ENCODE data around the gene RUNX2.

RUNX2 gene

GRCh38 chr6:45509426-45509825 is 181.3 kb downstream of the RUNX2 start:
- Mint-ChIP-seq H3K27ac (no peak overlapping the region), H3K4me1 (peaks cover 5% of the 10 kb centered on the region), H3K9me3 (no peaks in the 10 kb centered on the region), H3K27me3 (no peaks in the 10 kb centered on the region), H3K36me3 (peaks cover 1% of the 10 kb centered on the region), H3K4me3 (no peak overlapping the region)

- H3K27ac Mint-ChIP-seq: no peak overlapping the region
- H3K27me3 Mint-ChIP-seq: no peaks in the 10 kb centered on the region
- no peaks in the 10 kb centered on the region for H3K4me1 Mint-ChIP-seq
- no peaks in the 10 kb centered on the region for H3K9me3 Mint-ChIP-seq
- H3K4me3 Mint-ChIP-seq: no peak overlapping the region
- H3K36me3 Mint-ChIP-seq: peaks cover 1% of the 10 kb centered on the region
Observed at GRCh38 chr6:45512717-45513116, 184.6 kb downstream of the RUNX2 start.

GRCh38 chr6:45513213-45513618 is 185.1 kb downstream of the RUNX2 start:
- H3K36me3 Mint-ChIP-seq: peaks cover 1% of the 10 kb centered on the region
- no peak overlapping the region for H3K4me3 Mint-ChIP-seq
- no peaks in the 10 kb centered on the region for H3K4me1 Mint-ChIP-seq
- H3K27me3 Mint-ChIP-seq: no peaks in the 10 kb centered on the region
- no peaks in the 10 kb centered on the region for H3K9me3 Mint-ChIP-seq
- no peak overlapping the region for H3K27ac Mint-ChIP-seq

GRCh38 chr6:45513843-45514242 is 185.7 kb downstream of the RUNX2 start:
- H3K36me3 Mint-ChIP-seq: peaks cover 1% of the 10 kb centered on the region

GRCh38 chr6:45514454-45515230 is 186.5 kb downstream of the RUNX2 start:
- H3K4me3 Mint-ChIP-seq: no peak overlapping the region
- no peaks in the 10 kb centered on the region for H3K27me3 Mint-ChIP-seq
- peaks cover 1% of the 10 kb centered on the region for H3K36me3 Mint-ChIP-seq
- H3K9me3 Mint-ChIP-seq: no peaks in the 10 kb centered on the region
- no peaks in the 10 kb centered on the region for H3K4me1 Mint-ChIP-seq
- no peak overlapping the region for H3K27ac Mint-ChIP-seq

More at GRCh38 chr6:45513843-45514242, 185.7 kb downstream of the RUNX2 start:
- H3K4me1 Mint-ChIP-seq: no peaks in the 10 kb centered on the region
- H3K27me3 Mint-ChIP-seq: no peaks in the 10 kb centered on the region
- no peak overlapping the region for H3K27ac Mint-ChIP-seq
- H3K9me3 Mint-ChIP-seq: no peaks in the 10 kb centered on the region
- no peak overlapping the region for H3K4me3 Mint-ChIP-seq

- Mint-ChIP-seq H3K4me1 (peaks cover 12% of the 10 kb centered on the region), H3K27me3 (no peaks in the 10 kb centered on the region), H3K36me3 (no peaks in the 10 kb centered on the region), H3K4me3 (no peak overlapping the region), H3K9me3 (no peaks in the 10 kb centered on the region), H3K27ac (no peak overlapping the region)
Observed at GRCh38 chr6:45518013-45518720, 190.0 kb downstream of the RUNX2 start.

GRCh38 chr6:45521226-45521625 is 193.1 kb downstream of the RUNX2 start:
- no peaks in the 10 kb centered on the region for H3K27me3 Mint-ChIP-seq
- no peak overlapping the region for H3K27ac Mint-ChIP-seq
- no peak overlapping the region for H3K4me3 Mint-ChIP-seq
- H3K4me1 Mint-ChIP-seq: peaks cover 12% of the 10 kb centered on the region
- no peaks in the 10 kb centered on the region for H3K36me3 Mint-ChIP-seq
- H3K9me3 Mint-ChIP-seq: no peaks in the 10 kb centered on the region

GRCh38 chr6:45522486-45522885 is 194.4 kb downstream of the RUNX2 start:
- Mint-ChIP-seq H3K9me3 (no peaks in the 10 kb centered on the region), H3K4me1 (peaks cover 12% of the 10 kb centered on the region), H3K36me3 (peaks cover 2% of the 10 kb centered on the region), H3K4me3 (no peak overlapping the region), H3K27me3 (no peaks in the 10 kb centered on the region), H3K27ac (no peak overlapping the region)

GRCh38 chr6:45527210-45527609 is 199.1 kb downstream of the RUNX2 start:
- H3K9me3 Mint-ChIP-seq: peaks cover 6% of the 10 kb centered on the region
- H3K36me3 Mint-ChIP-seq: peaks cover 5% of the 10 kb centered on the region
- H3K4me3 Mint-ChIP-seq: no peak overlapping the region
- H3K4me1 Mint-ChIP-seq: no peaks in the 10 kb centered on the region
- H3K27me3 Mint-ChIP-seq: no peaks in the 10 kb centered on the region
- no peak overlapping the region for H3K27ac Mint-ChIP-seq

GRCh38 chr6:45531999-45532595 is 204.0 kb downstream of the RUNX2 start:
- Mint-ChIP-seq H3K36me3 (peaks cover 4% of the 10 kb centered on the region), H3K9me3 (peaks cover 6% of the 10 kb centered on the region), H3K4me1 (no peaks in the 10 kb centered on the region), H3K27me3 (no peaks in the 10 kb centered on the region), H3K27ac (no peak overlapping the region), H3K4me3 (no peak overlapping the region)

GRCh38 chr6:45532721-45533210 is 204.6 kb downstream of the RUNX2 start:
- H3K27ac Mint-ChIP-seq: peak overlapping the region; percentile 14
- no peaks in the 10 kb centered on the region for H3K27me3 Mint-ChIP-seq
- H3K4me1 Mint-ChIP-seq: no peaks in the 10 kb centered on the region
- H3K9me3 Mint-ChIP-seq: peaks cover 3% of the 10 kb centered on the region
- H3K4me3 Mint-ChIP-seq: no peak overlapping the region
- H3K36me3 Mint-ChIP-seq: peaks cover 1% of the 10 kb centered on the region

GRCh38 chr6:45533386-45533785 is 205.3 kb downstream of the RUNX2 start:
- Mint-ChIP-seq H3K27me3 (no peaks in the 10 kb centered on the region), H3K36me3 (no peaks in the 10 kb centered on the region), H3K4me3 (no peak overlapping the region), H3K9me3 (no peaks in the 10 kb centered on the region), H3K27ac (no peak overlapping the region), H3K4me1 (no peaks in the 10 kb centered on the region)

GRCh38 chr6:45535933-45536332 is 207.8 kb downstream of the RUNX2 start:
- H3K27me3 Mint-ChIP-seq: no peaks in the 10 kb centered on the region
- no peaks in the 10 kb centered on the region for H3K36me3 Mint-ChIP-seq
- no peak overlapping the region for H3K4me3 Mint-ChIP-seq
- no peak overlapping the region for H3K27ac Mint-ChIP-seq
- H3K4me1 Mint-ChIP-seq: no peaks in the 10 kb centered on the region
- no peaks in the 10 kb centered on the region for H3K9me3 Mint-ChIP-seq

- Mint-ChIP-seq H3K4me1 (no peaks in the 10 kb centered on the region), H3K27ac (no peak overlapping the region), H3K9me3 (no peaks in the 10 kb centered on the region), H3K36me3 (no peaks in the 10 kb centered on the region), H3K4me3 (no peak overlapping the region), H3K27me3 (no peaks in the 10 kb centered on the region)
Observed at GRCh38 chr6:45537539-45537938, 209.4 kb downstream of the RUNX2 start.

- H3K4me1 Mint-ChIP-seq: no peaks in the 10 kb centered on the region
- H3K4me3 Mint-ChIP-seq: no peak overlapping the region
- H3K27me3 Mint-ChIP-seq: no peaks in the 10 kb centered on the region
- peaks cover 8% of the 10 kb centered on the region for H3K9me3 Mint-ChIP-seq
- H3K27ac Mint-ChIP-seq: peak overlapping the region; percentile 48
- no peaks in the 10 kb centered on the region for H3K36me3 Mint-ChIP-seq
Observed at GRCh38 chr6:45538641-45539547, 210.8 kb downstream of the RUNX2 start.
